Epithelial cell of prostate (primary cell): Measurements from ENCODE around the gene PRKRIP1.
"Not testable (repeated sequence)": the region's sequence is repeated elsewhere in the genome, so short reads cannot be mapped to it uniquely, and the experiment has no call there.

ENCODE experiments used
- DNase-seq: peaks from one replicate; pipeline ENCODE4 v3.0.0-alpha.2; 2011; ENCODE audit warnings: low read depth, low spot score
- H3K27ac ChIP-seq: fragments of 450-650 bp; 2 replicates; pipeline ENCODE4 v1.5.1; 2017; ENCODE audit warnings: mild to moderate bottlenecking

The PRKRIP1 gene

GRCh38 chr7:102400360-102400759, 4.2 kb downstream of the PRKRIP1 start:
- H3K27ac ChIP-seq = no peak overlapping the region
- no peak for DNase-seq

- no peak overlapping the region for H3K27ac ChIP-seq
These were observed 7.4 kb downstream of the PRKRIP1 start for GRCh38 chr7:102403563-102403962.

GRCh38 chr7:102404005-102404861, 8.1 kb downstream of the PRKRIP1 start:
- peak; percentile 12 for DNase-seq
- H3K27ac ChIP-seq = no peak overlapping the region

More at GRCh38 chr7:102403563-102403962, 7.4 kb downstream of the PRKRIP1 start:
- no peak for DNase-seq

GRCh38 chr7:102404862-102405188, 8.7 kb downstream of the PRKRIP1 start:
- H3K27ac ChIP-seq, DNase-seq: not testable (repeated sequence)

GRCh38 chr7:102407910-102408309, 11.7 kb downstream of the PRKRIP1 start:
- no peak overlapping the region for H3K27ac ChIP-seq
- no peak for DNase-seq

DNA sequence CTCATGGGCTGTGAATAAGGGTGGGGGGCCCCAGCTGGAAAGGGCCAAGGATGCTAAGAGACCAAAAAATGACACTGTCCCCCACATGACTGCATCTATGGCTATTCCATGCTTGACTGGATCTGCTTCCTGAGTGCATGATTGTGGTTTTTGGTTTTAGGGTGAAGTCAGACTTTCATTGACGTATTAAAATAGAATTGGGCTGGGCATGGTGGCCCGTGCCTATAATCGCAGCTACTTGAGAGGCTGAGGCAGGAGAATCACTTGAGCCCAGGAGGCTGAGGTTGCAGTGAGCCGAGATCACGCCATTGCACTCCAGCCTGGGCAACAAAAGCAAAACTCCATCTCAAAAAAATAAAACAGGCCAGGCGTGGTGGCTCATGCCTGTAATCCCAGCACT, 12.4 kb downstream of the PRKRIP1 start:
- not testable (repeated sequence) for DNase-seq, H3K27ac ChIP-seq

- no peak for DNase-seq
- H3K27ac ChIP-seq = no peak overlapping the region
These were observed 13.2 kb downstream of the PRKRIP1 start for GRCh38 chr7:102409340-102409739.

- no peak overlapping the region for H3K27ac ChIP-seq
- DNase-seq = no peak
These were observed 14.0 kb downstream of the PRKRIP1 start for GRCh38 chr7:102410123-102410522.

DNA sequence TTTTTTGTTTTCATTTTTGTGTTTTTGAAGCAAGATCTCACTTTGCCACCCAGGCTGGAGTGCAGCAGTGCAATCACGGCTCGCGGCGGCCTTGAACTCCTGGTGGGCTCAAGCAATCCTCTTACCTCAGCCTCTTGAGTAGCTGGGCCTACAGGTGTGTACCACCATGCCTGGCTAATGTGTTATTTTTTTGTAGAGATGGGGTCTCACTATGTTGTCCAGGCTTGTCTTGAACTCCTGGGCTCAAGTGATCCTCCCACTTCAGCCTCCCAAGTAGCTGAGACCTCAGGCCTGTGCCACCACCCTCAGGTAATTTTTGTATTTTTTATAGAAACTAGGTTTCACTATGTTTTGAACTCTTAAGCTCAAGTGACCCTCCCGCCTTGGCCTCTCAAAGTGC, 14.8 kb downstream of the PRKRIP1 start:
- no peak for DNase-seq
- no peak overlapping the region for H3K27ac ChIP-seq

DNA sequence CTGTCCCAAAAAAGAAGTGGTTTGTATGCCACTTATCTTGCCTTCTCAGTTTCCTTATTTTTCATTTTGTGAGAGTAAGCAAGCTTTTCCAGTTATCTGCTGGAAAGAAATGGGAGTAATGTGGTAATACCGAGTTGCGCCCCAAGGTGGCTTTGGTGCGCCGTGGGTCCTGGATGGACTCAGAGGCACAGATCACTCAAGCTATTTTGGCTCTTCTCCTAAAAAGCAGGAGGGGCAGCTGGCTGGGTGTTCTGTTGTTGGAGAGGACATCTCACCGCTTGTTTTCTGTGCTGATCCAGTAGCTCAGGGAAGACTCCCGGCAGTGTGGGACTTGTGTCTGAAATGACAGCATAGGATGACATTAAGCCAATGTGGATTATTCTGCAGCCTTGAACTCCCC, 16.4 kb downstream of the PRKRIP1 start:
- H3K27ac ChIP-seq = no peak overlapping the region
- no peak for DNase-seq

DNA sequence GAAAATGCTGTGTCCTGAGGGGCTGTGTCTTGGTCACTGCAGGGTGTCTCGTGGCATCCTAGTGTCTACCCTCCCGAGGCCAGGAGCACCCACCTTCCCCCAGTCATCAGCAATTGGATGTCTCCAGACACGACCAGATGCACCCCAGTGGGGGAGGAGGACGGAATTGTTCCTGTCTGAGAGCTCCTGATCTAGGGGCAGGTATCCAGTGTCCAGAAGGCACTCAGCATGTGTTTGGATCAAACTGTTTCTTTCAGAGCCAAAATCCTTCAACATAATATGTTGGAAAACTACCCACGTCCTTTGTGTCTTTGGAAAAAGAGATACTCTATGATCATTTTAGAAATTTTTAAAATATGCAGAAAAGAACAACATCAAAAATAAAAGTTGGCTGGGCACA, 16.9 kb downstream of the PRKRIP1 start:
- no peak for DNase-seq
- H3K27ac ChIP-seq = no peak overlapping the region

- DNase-seq = no peak
- no peak overlapping the region for H3K27ac ChIP-seq
These were observed 17.4 kb downstream of the PRKRIP1 start for GRCh38 chr7:102413611-102414010.

DNA sequence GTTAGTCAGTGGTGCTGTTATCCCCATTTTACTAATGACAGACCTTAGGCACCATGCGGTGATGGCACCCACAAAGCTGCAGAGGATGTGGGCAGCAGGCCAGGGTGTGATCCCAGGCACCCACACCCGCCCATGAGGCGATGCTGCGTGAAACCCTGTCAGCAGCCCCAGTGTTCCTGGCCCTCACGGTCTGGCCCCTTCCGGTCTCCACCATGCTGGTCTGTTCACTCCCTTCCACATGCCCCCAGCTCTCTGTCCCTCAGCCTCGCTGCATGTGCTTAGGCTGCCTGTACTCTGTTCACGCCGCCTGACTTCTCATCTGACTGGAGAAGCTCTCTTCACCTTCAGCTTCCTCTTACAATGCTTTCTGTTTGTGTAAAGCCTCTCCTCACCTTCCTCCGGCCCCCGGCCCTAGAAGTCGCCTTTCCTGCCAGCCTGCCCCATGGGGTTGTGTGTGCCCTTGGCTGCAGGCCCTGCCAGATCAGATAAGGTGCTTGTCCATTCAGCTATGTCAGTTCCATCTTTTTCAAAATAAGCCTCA, 19.6 kb downstream of the PRKRIP1 start:
- no peak for DNase-seq
- H3K27ac ChIP-seq = no peak overlapping the region

DNA sequence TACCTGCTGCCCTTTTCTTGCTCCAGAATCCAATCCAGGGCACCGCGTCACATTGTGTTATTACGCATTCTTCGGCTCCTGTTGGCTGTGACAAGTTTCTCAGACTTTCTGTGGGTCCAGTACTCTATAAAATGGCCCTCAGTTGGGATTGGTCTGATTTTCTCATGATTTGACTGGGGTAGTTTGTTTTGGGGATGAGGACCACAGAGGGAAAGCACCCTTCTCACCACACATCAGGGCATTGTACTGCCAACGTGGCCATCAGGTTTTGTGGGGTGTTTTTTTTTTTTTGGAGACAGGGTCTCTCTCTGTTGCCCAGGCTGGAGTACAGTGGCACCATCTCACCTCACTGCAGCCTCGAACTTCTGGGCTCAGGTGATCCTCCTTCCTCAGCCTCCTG, 20.2 kb downstream of the PRKRIP1 start:
- no peak for DNase-seq
- no peak overlapping the region for H3K27ac ChIP-seq

DNA sequence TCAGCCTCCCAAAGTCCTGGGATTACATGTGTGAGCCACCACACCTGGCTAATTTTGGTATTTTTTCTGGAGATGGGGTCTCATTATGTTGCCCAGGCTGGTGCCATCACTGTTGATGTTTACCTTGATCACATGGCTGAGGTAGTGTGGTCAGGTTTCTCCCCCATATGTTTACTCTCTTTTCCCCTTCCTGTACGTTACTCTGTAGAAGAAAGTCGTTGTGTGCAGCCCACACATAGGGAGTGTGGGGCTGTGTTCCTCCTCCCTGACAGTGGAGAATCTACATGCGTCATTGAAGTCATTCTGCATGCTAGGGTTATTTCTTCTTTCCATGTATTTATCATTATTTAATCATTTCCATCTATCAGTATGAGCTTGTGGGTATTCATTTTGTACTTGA, 20.9 kb downstream of the PRKRIP1 start:
- no peak overlapping the region for H3K27ac ChIP-seq
- DNase-seq = no peak

- DNase-seq = no peak
- no peak overlapping the region for H3K27ac ChIP-seq
These were observed 22.4 kb downstream of the PRKRIP1 start for GRCh38 chr7:102418592-102418991.

- H3K27ac ChIP-seq = no peak overlapping the region
- DNase-seq = no peak
These were observed 25.6 kb downstream of the PRKRIP1 start for GRCh38 chr7:102421706-102422240.

GRCh38 chr7:102424129-102424551, 28.0 kb downstream of the PRKRIP1 start:
- no peak overlapping the region for H3K27ac ChIP-seq

GRCh38 chr7:102424787-102425218, 28.6 kb downstream of the PRKRIP1 start:
- DNase-seq = no peak
- H3K27ac ChIP-seq = no peak overlapping the region

More at GRCh38 chr7:102424129-102424551, 28.0 kb downstream of the PRKRIP1 start:
- DNase-seq = no peak

DNA sequence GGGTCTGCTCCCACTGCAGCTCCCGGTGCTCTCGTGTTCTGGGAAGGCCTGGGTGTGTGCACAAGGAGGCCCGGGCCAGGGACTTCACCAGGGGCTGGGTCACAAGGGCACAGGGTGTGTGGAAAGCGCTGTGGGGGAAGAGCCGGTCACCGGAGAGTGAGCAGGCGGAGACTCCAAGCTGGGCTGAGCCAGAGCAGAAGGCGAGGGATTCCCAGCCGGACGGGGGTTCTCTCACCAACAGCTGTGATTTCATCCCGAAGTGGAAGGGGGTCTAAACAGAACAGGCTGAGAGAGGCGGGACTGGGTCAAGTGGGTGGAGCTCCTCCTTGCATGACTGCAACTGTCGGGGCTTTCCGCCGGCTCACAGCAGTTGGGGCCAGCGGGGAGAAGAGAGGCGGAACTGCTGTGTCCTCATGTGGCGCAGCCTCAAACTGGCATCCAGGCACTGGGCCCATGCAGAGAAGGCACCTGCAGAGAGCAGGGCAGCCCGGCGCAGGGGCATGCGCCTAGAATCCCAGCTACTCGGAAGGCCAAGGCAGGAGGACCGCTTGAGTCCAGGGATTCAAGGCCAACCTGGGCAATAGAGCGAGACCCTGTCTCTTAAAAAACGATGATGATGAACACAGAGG, 29.6 kb downstream of the PRKRIP1 start:
- H3K27ac ChIP-seq = no peak overlapping the region
- DNase-seq = no peak
